B cell (primary cell): Measurements from ENCODE around the gene RABGAP1L.

Experiments used
- EZH2 ChIP-seq: IDR thresholded peaks from 2 replicates; pipeline ENCODE4 v1.6.1; 2012; ENCODE audit warnings: borderline replicate concordance, low read depth, mild to moderate bottlenecking, moderate library complexity, low read length; ENCODE audit not compliant: insufficient read depth, poor library complexity, severe bottlenecking
- TF ChIP-seq, protein P1 (sequence below): fragments of 200-600 bp; IDR thresholded peaks from one replicate; pipeline ENCODE4 v1.8.0; 2022; ENCODE audit warnings: antibody characterized with exemption, mild to moderate bottlenecking

GRCh38 chr1:174839211-174839610, 679.9 kb downstream of the RABGAP1L start:
- TF ChIP-seq, protein P1, sequence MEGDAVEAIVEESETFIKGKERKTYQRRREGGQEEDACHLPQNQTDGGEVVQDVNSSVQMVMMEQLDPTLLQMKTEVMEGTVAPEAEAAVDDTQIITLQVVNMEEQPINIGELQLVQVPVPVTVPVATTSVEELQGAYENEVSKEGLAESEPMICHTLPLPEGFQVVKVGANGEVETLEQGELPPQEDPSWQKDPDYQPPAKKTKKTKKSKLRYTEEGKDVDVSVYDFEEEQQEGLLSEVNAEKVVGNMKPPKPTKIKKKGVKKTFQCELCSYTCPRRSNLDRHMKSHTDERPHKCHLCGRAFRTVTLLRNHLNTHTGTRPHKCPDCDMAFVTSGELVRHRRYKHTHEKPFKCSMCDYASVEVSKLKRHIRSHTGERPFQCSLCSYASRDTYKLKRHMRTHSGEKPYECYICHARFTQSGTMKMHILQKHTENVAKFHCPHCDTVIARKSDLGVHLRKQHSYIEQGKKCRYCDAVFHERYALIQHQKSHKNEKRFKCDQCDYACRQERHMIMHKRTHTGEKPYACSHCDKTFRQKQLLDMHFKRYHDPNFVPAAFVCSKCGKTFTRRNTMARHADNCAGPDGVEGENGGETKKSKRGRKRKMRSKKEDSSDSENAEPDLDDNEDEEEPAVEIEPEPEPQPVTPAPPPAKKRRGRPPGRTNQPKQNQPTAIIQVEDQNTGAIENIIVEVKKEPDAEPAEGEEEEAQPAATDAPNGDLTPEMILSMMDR: no peak
- no peak for TF ChIP-seq EZH2
